Measurements from ENCODE around the gene RTEL1.
"Not testable (repeated sequence)": the region's sequence is repeated elsewhere in the genome, so short reads cannot be mapped to it uniquely, and the experiment has no call there.

The RTEL1 gene

GRCh38 chr20:63626424-63627128 lies 31.5 kb upstream of the RTEL1 start, which contains the start of gene GMEB2:
GMEB2 (minus strand) TSS chr20:63627101; CDS start chr20:63619397, 7,704 bp downstream.
- FAIRE-seq (no peak), DNase-seq (ENCODE audit: insufficient read length, low spot score) (peak; percentile 94)

- FAIRE-seq, result no peak
- DNase-seq (ENCODE audit: insufficient read length, low spot score), result peak; percentile 97
Observed at GRCh38 chr20:63627129-63627750, 30.9 kb upstream of the RTEL1 start.

DNA sequence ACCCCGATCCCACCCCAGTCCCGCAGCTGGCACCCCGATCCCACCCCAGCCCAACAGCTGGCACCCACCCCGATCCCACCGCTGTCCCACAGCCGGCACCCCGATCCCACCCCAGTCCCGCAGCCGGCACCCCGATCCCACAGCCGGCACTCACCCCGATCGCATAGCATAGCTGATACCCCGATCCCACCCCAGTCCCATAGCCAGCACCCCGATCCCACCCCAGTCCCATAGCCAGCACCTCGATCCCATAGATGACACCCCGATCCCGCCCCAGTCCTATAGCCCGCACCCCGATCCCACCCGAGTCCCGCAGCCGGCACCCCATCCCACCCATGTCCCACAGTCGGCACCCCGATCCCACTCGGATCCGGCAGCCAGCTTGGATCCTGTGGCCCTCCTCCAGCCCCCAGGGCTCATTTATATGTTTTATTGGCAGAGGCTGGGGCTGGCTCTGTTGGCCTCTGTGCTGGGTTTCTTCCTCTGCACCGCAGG lies 30.3 kb upstream of the RTEL1 start:
- FAIRE-seq (no peak), DNase-seq (ENCODE audit: insufficient read length, low spot score) (no peak)

- DNase-seq (ENCODE audit: insufficient read length, low spot score), result no peak
- peak; percentile 33 for FAIRE-seq
Observed at GRCh38 chr20:63628246-63628975, 29.7 kb upstream of the RTEL1 start.

GRCh38 chr20:63630956-63631355 lies 27.2 kb upstream of the RTEL1 start:
- DNase-seq (ENCODE audit: insufficient read length, low spot score); FAIRE-seq: not testable (repeated sequence)

- not testable (repeated sequence) for DNase-seq (ENCODE audit: insufficient read length, low spot score); FAIRE-seq
Observed at GRCh38 chr20:63631426-63631825, 26.7 kb upstream of the RTEL1 start.

DNA sequence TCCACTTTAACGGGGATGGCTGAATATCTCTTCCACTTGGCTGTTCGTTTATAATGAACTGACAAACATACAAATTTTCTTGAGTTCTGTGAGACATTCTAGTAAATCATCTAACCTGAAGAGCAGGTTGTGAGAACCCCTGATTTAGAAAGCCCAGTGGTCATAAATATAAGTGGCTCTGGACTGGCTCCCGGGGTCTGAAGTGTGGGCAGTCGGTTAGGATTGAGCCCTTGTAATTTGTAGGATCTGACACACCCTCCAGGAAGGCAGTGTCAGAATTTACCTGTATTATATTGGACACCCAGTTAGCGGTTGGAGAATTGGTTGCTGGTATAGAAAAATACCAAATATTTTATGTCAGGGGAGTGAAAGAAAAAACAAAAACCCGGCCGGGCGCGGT lies 24.4 kb upstream of the RTEL1 start:
- FAIRE-seq (no peak), DNase-seq (ENCODE audit: insufficient read length, low spot score) (no peak)

- FAIRE-seq (peak; percentile 31), DNase-seq (ENCODE audit: insufficient read length, low spot score) (no peak)
Observed at GRCh38 chr20:63635431-63636141, 22.5 kb upstream of the RTEL1 start.

GRCh38 chr20:63636752-63637628 lies 21.1 kb upstream of the RTEL1 start:
- FAIRE-seq, result no peak

DNA sequence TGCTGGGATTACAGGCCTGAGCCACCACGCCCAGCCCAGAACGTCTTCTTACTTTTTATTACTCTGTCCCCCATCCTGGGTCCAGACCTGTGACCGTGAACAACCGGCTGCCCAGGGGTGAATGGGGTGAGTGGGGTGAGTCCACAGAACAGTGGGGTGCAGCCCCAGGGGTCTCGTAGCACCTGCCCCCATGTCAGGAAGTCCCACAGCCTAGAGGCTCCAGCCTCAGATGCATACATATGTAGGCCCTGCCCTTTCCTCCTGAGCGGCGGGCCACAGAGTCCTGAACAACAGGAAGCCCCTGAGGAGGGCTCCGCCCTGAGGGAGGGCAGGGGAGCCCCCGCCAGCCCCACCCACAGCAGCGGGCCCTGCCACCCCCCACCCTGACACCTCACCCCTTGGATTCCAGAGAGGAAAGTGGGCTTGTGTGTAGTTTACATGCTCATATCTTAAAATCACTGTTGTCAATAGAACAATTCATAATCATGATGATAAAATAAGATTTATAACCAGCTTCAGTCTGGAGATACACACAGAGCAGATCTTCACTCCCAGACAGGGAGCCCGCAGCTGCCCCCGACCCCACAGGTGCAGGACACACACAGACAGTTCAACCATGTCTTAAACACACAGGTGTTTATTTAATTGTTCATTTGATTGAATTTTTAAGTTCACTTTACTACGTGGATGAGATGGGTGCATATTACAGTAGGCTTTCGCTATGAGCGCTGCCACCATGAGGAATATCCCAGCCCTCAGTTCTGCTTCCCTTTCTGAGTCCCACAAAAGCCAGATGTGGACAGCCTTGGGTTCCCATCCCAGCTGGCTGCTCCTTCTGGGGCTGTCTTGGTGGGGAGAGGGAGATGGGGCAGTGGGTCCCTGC lies 18.8 kb upstream of the RTEL1 start:
- FAIRE-seq (no peak), DNase-seq (ENCODE audit: insufficient read length, low spot score) (no peak)

More at GRCh38 chr20:63636752-63637628, 21.1 kb upstream of the RTEL1 start:
- no peak for DNase-seq (ENCODE audit: insufficient read length, low spot score)

- DNase-seq (ENCODE audit: insufficient read length, low spot score) (no peak), FAIRE-seq (no peak)
Observed at GRCh38 chr20:63640086-63640485, 18.0 kb upstream of the RTEL1 start.

GRCh38 chr20:63640686-63641085 lies 17.4 kb upstream of the RTEL1 start:
- DNase-seq (ENCODE audit: insufficient read length, low spot score); FAIRE-seq: not testable (repeated sequence)

DNA sequence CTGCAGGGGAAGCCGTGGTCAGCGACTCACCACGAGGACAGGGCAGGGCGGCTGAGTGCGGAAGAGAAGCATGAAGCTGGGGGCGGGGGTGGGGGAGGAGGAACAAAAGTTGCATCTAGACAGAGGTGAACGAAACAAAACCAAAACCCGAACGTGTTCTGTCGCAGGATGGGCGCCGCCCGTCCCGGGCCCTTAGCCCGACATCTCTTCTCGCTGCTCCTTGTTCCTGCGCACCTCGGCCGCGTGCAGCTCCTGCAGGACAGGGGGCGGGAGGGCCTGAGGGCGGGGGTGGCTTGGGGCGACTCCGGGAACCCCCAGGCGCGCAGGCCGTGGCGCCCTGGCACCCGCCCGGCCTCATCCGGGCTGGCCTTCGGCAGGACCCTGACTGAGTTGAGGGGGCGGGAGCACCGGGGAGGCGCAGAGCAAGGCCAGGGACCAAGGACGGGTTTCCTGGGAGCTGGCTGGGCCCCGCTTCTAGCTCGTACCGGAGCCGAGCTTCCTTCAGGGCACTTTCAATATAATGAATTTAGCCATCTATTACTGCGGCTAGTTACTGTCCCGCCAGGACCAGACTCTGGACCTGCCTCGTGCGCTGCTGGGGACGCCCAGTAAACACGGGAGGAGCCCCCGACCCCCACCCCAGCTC lies 16.8 kb upstream of the RTEL1 start:
- no peak for FAIRE-seq
- no peak for DNase-seq (ENCODE audit: insufficient read length, low spot score)

- FAIRE-seq, result peak; percentile 96
- DNase-seq (ENCODE audit: insufficient read length, low spot score), result peak; percentile 93
Observed at GRCh38 chr20:63641792-63642523, 16.2 kb upstream of the RTEL1 start.

- FAIRE-seq (peak; percentile 28), DNase-seq (ENCODE audit: insufficient read length, low spot score) (no peak)
Observed at GRCh38 chr20:63642527-63643247, 15.4 kb upstream of the RTEL1 start.

GRCh38 chr20:63643499-63643898 lies 14.6 kb upstream of the RTEL1 start:
- DNase-seq (ENCODE audit: insufficient read length, low spot score) (no peak), FAIRE-seq (no peak)

DNA sequence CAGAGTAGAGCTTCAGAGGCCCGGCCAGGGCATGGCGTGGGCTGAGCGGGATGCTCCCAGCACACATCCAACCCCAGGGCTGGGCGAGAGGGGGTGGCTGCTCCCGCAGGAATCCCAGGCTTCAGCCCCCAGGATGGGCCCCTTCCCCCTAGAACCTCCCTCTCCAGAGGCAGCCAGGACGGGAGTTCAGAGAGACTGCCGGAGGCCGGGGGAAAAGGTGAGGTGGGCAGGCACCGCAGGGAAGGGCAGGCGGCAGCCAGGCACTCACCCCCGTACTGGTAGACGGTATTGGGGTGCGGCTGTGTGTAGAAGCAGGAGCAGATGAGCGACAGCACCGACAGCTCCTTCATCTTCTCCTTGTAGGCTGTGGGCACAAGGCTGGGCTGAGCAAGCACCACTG lies 14.2 kb upstream of the RTEL1 start:
- DNase-seq (ENCODE audit: insufficient read length, low spot score), result no peak
- no peak for FAIRE-seq
